NCI-H1092 (cell line): ENCODE data around the gene DDIT4.

Source experiments
- DNase-seq: peaks from one replicate; lab custom pipeline; 2025; lab: John Stamatoyannopoulos, UW

Gene DDIT4

DNA sequence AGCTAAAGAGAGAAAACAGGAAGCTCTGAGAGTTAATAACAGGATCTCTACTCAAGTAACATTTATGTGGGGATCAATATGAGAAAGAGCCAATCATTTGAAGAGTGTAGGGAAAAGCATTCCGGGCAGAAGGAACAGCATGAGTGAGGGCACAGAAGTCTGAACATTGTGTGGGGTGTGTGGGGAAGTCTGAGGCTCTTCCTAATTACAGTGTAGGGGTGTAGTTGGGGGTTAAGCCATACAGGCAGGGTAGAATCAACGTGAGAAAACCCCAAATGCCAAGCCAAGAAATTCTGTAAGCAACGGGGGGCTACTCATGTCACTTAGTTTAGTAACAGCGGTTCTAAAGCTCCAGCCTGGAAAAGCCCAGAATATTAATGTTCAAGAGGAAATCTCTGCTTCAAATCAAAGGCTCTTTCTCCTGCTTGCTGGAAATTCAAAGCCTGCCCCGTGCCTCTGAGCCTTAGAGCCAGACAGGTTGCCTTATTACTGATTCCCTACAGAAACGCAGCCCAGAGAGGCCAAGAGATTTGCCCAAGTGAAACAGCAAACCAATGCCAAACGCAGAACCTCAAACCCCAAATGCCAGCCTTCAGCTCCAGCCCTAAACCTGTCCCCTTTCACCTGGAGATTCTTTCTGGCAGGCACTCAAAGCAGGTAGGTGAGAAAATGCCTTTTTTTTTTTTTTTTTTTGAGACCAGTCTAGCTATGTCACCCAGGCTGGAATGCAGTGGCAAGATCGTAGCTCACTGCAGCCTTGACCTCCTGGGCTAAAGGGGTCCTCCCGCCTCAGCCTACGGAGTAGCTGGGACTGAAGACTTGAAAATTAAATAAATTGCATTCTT, 44.9 kb downstream of the DDIT4 start:
- no peak for DNase-seq

DNA sequence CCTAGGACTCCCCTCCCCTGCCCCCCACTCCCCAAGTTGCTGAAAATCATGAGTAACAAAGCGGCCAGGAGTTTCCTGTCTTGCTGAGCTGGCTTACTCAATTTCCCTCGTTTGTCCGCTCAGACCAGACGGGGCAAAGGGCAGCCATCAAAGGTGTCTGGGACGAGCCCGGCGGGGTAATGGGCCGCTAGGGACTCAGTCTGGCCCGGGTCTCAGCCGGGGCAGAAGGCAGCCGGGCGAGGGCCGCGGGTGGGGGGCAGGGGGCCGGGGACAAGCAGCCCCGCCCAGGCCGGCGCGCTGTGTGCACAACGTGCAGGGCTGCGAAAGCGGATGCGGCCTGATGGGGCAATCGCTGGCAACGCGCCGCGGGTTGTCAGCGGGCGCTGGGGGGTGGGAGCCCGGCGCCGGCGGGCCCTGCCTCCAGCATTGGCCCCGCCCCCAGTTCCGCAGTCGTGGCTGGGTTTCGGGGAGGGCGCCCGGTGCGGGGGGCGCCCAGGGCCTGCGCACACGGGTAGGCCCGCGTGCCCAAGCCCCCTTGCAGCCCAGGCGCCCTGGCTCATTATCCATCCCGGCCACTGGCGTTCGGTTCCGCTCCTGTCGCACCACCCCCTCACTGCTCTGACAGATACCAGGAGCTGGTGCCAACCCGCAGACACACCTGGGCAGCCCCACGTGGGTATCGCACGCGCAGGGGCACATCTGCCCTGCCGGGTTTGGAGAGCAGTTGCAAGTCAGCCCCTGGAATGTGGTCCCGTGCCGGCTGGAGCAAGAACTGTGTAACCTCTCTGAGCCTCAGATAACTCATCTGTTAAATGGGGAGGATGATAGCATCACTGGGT, 45.9 kb downstream of the DDIT4 start:
- DNase-seq: peak; percentile 68

DNA sequence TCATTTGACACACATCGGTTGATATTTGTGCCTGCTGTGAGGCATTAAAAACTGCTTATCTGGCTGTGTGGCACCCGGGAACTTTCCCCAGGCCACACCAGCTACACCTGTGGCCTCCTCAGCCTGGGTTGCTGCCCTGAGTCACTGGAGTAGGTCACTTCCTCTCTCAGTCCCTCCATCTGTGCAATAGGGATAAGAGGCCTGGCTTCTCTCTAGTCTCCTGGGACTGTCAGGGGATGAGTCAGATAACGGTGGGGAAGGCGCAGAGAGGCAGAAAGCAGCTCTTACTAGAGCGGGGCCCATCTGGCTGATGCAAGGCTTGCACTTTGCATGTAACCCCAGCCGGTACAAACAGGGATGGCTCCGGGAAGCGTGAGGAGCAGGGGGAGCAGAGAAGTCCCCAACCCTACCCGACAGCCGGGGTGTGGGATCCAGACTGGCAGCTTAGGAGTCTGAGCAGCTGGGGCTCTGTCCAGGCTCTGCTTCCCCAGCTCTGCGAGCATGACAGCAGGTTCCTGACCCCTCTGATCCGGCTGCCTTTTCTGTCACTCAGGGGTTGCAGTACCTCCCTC, 47.0 kb downstream of the DDIT4 start:
- DNase-seq: no peak

DNA sequence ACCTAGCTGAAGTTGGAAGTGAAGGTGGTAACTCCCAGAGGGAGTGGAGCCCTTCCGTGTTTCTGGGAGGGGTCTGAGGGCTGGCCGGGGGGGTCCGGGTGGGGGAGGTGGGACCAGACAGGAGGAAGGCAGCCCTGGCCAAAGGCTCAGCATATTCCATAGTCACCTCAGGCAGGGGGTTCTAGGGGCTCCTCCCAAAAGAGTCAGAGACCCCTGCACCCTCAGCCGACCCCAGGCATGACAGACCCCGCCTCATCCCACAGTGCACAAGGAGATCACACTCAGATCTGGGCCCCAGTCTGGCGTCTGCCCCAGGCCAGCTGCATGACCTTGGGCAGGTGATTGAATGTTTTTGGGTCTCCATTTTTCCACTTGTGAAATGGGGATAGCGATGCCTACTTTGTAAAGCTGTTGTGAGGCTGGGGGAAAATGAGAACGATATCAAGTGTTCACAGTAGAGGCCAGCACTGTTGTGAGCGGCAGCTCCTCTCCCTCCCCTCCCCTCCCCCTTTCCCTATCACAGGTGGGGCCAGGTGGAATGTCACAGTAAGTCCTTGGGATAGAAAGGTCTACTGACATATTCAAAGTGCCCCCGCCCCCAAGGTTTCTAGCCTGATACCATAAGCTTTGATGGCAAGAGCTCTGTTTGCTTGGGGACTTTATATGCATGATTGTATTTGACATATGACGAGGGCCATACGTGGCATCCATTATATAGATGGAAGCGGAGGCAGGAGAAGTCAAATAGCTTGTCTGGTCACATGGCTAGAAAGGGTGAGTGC, 47.7 kb downstream of the DDIT4 start:
- DNase-seq: no peak

DNA sequence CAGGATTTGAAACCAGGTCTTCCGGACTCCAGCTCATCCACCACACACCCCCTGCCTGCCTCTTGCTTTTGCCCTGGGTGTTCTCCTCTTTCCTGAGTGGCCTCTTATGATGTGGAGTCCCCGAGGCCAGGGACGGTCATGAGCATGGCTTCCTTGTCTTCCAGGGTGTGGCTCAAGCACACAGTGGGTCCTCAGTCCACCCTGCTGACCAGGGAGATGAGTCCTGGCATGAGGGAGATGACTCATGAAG, 48.2 kb downstream of the DDIT4 start:
- no peak for DNase-seq

DNA sequence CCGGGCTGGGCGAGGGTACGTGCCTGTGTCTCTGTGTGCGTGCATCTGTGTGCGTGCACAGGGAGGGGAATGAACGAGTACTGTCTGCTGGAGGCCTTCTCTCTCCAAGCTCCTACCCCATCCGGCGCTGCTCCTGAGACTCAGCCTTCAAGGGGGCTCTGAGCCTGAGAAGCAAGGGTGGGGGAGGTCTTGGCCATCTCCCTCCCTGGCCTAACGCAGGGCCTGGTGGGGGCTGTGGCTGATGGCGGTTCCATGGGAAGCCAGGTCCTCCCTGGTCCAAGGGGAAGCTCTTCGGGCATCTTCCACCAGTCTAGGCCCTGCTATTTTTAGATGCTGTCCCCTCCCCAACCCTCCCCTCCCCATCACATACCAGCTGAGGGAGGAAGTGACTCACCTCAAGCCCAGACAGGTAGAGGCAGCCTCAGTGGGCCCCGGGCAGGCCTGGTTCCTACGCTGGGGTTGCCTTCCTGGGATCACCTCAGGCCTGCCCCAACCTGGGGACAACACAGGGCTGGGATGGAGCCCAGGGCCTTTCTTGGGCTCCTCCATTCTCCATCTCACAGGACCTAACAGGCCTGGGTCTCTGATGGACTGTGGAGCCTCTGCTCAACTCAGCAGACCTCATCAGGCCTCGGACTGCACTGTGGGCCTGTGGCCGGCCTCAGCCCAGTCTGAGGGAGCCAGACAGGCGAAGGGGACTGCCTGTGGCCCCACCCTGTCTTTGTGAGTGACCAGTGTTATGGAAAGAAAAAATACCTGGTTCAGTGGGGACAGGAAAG, 48.7 kb downstream of the DDIT4 start:
- DNase-seq: no peak

DNA sequence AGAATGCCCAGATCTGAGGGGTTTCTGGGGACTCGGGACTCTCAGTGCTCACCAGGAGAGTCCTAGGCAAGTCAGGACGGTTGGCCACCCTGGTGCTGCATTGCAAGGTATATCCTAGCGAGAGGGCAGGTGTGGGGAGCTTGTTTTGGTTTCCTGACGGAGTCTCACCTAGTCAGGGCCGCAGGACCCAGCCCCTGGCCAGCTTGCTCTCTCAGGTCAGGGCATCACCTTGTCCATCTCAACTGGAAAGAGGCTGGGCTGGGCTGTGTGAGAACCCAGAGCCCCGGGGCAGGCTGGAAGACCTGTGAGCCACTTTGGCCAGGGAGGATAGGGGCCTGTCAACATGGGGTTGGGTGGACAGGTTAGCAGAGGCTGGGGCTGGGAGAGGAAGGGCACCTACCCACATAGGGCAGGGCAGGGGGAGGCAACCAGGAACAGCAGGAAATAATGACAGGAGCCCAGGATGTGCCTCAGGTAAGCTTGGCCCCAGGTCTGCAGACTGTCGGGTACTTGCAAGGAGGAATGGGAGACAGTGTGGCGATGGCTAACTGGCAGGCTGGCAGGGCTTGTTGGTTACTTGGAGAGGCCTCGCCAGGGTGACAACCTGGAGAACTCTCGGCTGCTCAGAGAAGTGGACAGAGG, 49.5 kb downstream of the DDIT4 start:
- no peak for DNase-seq

DNA sequence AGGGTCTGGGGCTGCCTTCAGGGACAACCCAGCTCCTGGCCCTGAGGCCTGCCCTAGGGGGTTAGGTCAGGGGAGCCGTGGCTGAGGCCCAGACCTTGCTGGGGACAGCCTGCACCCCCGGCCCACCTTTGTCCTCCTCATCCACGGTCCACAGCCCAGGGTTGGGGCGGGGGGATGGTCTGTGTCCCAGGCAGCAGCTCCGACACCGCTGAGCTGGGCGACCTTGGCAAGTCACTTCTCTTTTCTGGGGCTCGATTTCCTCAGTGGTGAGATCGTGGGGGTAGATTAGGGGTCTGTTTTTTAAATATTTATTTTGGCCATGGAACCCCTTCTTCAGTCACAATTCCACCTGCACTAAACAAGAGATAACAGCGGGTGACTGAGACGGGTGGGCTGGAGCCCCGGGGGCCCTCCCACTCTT, 50.1 kb downstream of the DDIT4 start:
- DNase-seq: no peak
